HG03045 (cell line): ENCODE results near the gene ZNF580.
A peak's percentile ranks its signal among the peaks of the same experiment; 100 is the strongest.

Experiments
- ATAC-seq: cut with Tn5 transposase; IDR thresholded peaks from one replicate; pipeline ENCODE4 v1.9.1; 2021; ENCODE audit warnings: mild to moderate bottlenecking, moderate library complexity; ENCODE audit not compliant: unreplicated experiment

Gene ZNF580

DNA sequence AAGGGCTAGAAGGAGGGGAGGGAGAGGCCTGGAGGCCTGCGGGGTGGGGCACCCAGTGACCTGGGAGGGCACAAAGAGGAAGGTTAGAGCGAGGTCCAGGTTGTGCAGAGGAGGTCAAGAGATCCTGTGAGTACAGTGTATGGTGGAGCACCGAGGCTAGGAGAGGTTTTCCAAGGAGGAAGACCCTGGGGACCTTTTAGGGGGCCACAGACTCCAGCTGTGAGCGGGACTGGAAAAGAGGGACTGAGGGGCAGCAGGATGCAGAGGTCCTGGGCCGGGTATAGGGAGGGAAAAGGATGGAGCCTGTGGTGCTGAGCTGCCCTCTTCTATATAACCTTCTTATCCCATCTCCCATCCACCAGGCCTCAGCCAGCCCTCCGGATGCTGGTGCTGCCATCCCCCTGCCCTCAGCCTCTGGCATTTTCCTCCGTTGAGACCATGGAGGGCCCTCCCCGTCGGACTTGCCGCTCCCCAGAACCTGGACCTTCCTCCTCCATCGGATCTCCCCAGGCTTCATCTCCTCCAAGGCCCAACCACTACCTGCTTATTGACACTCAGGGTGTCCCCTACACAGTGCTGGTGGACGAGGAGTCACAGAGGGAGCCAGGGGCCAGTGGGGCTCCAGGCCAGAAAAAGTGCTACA is 3.5 kb downstream of the ZNF580 start:
- no peak for ATAC-seq

DNA sequence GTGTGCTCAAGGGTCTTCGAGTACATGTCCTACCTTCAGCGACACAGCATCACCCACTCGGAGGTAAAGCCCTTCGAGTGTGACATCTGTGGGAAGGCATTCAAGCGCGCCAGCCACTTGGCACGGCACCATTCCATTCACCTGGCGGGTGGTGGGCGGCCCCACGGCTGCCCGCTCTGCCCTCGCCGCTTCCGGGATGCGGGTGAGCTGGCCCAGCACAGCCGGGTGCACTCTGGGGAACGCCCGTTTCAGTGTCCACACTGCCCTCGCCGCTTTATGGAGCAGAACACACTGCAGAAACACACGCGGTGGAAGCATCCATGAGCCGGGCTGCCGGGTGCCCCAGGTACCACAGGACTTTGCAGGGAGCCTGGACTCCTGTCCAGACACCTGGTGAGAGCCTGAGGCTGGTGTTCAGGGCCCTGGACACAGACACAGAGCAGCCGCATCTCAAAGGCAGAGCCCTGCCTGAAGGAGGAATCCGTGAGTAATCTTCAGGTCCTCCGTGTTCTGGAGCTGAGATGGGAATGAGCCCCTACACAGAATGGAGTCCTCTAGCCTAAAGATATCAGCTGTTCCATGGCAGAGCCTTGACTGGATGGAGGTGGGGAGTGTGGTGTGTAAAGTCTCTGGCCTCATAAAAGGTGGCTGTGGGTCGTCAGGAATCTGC is 4.2 kb downstream of the ZNF580 start:
- ATAC-seq: no peak

DNA sequence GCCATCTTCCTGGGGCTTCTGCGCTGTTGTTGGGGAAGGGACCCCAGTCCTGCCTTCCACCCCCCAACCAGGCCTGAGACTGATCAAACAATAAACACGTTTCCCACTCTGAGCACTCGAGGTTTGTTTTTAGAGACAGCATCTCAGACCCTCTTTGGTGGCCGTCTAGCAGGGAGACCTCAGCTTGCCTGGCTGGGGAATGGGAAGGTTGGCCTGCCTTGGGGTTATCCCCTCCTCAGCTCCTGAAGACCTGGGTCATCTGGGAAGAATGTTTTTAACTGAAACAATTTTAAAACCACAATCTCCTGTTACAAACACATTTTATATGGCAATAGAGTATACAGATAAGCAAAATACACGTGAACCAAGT is 4.7 kb downstream of the ZNF580 start:
- ATAC-seq: no peak

DNA sequence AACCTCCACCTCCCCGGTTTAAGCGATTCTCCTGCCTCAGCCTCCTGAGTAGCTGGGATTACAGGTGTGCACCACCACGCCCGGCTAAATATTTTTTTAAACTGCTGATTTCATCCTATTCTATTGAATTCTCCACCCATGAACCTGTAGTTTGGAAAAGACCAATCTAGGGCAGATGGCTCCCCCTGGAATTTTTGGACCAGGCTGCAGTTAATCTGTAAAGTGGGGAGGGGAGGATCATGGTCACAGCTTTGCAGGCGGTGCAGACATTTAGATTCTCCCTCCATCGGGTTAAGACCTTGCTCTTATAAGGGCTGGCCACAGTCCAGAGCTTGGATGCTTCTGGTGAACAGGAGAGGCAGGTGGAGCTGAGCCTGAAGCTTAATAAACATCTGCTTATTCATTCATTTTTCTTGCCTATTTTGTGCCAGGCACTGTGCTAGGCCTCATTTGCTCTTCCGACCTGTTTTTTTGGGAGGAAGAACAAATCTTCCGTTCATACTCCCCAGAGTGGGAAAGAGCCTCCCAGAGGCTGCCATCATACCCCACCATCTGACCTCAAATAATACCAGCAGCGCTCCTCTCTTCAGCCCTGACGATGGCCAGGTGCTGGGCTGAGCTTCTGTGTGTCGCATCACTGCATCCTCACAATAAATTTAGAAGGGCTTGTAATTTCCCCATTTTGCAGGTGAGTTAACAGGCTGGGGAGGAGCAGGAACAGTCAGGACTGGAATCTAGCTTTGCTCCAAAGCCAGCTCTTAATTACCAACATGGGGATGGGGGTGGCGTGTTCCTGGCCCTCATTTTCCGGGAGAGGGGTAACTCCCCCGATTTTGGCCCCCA is 6.3 kb downstream of the ZNF580 start:
- ATAC-seq: no peak

DNA sequence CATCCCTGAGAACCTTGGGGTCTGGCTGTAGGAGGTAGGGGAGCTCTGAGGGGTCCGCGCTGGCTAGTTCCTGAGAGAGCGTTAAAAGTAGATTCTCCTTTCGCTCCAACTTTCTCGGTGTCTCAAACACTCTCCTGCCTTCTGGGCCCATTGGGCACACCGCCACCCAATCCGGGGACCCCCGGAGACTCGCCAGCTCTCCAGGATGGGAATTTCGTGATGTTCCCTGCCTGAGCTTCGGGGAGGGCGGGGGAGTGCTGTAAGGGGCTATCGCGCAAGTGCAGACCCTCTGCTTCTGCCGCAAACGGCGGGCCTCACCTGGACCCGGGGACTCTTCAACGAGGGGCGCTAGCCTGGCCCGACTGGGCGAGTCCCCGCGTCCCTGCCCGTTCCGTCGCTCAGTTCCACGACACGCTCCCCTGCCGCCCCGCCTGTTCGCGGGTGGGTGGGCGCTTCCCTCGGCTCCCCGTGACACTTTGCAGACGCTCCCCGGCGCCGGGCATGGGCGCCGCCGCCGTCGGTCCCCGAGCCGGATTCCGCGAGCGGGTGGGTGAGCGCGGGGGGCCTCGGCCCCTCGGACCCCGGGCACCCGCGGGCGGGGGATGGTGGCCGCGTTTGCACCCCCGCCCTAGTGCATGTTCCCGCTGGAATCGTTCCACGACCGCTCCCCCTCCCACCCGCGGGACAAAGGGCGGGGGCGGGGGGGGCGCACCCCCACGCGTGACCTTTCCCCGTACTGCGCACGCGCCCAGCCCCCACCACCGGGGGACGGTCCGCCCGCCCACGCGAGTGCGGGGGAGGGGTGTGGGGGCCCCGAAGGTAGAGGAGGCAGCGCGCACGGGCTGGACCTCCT is 7.2 kb downstream of the ZNF580 start, which contains the start of gene CCDC106:
Gene CCDC106 (plus strand): TSS at position 481 of the 853 bp plus-strand sequence. CDS start 835 bp downstream, outside the sequence.
- ATAC-seq: no peak

DNA sequence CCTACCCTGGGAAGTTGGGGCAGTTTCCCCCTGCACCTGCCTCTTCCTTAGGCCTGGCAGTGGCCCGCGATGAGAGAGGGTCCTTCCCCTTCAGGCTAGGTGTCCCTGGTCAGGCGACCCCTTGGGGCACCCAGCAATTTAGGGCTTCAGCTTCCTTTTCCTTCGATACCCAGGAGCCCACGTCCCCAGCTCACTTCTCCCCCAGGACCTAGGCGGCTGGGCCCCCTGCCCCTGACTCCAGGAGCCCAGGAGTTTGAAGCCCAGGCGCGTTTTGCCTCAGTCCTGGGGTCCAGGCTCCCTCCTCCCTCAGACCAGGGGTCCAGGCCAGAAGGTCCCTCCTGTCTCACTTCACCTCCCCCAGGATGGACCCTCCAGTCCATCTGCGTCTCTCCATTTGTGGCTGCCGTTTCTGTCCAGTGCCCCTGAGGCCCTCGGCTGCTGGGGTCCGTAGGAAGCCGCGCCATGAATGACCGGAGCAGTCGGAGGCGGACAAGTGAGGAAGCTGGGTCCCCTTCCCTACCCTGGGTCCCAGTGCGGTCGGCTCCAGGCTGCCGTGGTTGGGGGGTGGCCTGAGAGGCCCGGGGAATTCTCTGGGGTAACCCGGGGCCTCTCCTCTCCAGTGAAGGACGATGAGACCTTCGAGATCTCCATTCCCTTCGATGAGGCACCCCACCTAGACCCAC is 7.9 kb downstream of the ZNF580 start:
- no peak for ATAC-seq

DNA sequence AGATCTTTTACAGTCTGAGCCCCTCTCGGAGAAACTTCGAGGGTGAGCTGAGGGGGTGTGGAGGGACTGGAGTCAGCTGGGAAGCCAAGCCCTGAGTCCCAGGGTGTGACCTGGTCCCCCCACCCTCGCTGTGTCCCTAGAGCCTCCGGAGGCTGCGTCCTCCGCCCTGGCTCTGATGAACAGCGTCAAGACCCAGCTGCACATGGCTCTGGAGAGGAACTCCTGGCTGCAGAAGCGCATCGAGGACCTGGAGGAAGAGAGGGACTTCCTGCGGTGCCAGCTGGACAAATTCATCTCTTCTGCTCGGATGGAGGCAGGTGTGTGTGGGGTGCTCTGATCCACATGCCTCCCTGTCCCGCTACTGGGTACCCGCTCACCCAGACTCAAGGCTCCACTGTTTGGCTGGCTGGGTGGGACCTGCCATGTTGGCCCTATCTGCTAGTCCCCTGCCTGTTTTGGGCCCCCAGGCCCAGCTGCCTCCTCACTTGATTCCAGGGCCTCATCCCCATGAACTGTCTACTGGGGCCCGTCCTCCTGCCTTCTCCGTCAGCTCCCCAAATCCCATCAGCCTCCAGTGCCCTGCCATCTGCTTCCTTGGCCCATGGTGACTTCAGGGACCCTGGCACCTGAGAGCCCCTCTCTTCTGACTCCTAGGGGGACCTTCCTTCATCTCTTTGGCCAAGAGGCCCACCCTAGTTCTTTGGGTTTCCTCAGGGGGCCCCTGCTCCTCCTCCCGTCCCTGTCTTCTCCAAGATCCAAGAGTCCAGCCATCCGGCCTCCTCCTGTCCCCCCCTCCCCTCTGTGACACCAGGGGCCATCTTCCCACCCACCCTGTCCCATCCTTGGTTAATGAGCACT is 8.7 kb downstream of the ZNF580 start:
- no peak for ATAC-seq

DNA sequence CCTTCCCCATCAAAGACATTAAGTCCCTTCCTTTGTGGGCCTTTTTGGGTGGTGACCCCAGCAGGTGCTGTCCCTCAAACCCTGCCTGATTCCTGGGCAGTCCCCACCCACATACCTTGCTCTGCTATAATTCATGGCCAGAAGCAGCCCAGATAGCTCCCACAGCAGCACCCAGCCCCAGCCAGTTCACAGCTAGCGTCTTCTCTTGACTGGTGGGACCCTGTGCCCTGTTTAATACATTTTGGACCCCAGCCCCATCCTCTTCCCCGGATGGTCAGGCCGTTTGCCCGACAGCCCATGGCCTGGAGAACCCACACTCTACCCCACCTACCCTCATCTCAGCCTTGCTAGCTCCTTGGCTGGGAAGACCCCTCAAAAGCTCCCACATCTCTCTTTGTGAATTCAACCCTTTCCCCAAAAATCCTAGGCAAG is 9.3 kb downstream of the ZNF580 start:
- ATAC-seq: no peak

DNA sequence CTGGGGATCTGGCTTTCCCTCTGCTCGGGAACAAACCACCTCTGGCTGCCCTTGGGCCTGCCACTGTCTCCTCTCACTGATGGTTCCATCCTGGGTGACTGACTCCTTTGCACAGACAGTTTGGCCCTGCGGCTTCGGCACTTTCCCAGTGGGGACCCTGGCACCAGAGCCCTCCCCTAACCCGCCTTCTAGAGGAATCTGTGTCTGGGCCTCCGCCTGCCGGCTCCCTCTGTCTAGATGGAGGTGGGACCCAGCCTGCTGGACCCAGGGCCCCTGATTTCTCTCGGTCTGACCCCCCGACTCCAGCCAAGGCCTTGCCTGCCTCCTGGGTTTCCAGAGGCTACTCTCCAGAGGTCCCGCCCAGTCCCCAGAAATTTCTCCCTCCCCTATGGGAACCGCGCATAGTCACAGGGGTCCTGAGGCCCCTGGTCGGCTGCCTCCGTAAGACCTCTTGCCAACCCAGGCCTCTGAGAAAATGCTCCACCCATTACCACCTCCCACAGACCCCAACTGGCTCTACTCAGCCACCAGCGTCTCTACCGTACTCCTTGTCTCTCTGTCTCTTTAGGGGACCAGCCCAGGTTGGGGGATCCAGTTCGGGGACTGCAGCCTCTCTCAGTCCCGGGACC is 9.9 kb downstream of the ZNF580 start:
- ATAC-seq: no peak

DNA sequence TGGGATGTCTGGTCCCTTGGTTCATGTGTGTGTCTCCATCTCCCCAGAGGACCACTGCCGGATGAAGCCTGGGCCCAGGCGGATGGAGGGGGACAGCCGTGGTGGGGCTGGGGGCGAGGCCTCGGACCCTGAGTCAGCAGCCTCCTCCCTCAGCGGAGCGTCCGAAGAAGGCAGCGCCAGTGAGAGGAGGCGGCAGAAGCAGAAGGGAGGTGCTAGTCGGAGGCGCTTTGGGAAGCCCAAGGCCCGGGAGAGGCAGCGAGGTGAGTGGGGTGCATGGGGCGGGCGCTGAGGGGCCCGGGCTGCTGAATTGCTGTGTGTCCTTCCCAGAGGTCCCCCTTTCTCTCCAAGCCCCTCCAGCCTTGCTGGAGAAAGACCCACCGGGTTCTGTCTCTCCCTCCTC is 10.4 kb downstream of the ZNF580 start:
- no peak for ATAC-seq

DNA sequence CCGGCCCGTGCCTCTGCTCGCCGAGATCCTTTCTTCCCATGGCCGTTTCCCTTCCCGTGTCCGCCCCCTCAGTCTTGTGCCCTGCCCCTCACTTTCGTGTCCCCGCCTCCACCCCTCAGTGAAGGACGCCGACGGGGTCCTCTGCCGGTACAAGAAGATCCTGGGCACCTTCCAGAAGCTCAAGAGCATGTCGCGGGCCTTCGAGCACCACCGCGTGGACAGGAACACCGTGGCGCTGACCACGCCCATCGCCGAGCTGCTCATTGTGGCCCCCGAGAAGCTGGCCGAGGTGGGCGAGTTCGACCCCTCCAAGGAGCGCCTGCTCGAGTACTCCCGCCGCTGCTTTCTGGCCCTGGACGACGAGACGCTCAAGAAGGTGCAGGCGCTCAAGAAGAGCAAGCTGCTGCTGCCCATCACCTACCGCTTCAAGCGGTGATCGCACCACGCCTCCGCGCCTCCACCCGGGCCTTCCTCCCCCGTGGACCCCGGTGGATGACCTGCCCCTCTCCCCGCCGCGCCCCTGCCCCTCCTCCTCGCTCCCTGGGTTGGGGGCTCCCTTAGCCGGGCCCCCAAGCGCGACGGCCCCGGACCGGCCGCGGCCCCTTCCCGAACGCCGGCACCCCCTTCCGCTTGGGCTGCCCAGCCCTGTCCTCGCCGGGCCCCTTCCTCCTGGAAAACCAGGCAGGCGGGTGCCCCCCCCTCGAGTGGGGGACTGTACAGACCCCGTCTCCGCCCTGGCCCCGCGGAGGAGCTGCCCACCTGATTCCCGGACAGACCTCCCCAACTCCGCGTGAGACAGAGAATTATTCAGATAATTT is 11.7 kb downstream of the ZNF580 start:
- no peak for ATAC-seq

DNA sequence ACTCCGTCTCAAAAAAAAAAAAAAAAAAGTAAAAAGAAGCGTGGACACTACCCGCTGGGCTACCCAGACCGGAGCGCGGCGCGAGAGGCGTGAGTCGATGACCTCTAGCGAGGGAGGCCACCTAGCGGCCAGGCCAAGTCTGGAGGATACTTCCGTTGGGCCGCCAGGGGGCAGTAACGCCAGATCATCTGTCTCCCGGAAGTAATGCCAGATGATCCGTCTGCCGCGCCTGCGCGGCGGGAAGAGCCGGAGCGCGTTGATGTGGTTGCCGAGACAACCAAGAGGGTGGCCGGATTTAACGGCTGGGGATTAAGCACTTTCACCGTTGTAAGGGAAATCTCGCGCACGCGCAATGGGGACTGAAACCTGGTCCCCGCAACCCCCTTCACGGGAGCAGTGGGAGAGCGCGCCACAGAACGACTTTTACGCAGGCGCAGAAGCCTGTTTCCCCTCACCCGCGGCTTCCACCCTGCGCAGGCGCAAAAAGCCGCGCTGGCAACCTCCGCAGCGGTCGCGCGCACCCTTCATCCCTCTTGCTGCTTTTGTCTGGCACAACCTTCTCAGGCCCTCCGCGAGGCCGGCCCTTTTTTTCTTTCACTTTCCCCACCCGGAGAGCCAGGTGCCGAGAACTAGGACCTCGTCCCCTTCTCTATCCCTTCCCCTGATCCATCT is 13.0 kb downstream of the ZNF580 start:
- ATAC-seq: peak; percentile 45

DNA sequence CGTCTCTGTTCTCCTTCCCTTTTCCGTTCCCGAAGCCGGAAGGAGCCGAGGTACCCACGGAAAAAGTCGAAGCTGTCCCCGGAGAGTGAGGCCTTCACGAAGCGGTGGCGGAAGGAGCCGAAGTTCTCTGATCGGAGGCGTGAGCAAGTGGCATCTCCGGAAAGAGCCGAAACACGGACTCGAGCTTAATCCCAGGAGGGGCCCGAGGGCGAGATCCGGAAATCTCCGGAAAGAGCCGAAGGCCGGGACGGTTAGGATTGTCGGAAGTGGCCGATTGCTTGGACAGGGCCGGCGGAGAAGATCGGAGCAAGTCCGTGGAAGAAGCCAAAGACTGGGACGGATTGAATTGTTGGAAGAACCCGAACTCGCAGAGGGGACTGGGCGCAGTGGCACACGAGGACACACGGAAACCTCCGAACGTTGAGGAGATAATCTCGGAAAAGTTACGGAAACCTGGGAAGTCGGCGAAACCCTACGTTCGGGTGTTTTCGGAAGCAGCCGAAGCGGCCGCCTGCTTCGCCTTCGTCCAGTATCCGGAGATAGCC is 13.6 kb downstream of the ZNF580 start:
- ATAC-seq: peak; percentile 57

DNA sequence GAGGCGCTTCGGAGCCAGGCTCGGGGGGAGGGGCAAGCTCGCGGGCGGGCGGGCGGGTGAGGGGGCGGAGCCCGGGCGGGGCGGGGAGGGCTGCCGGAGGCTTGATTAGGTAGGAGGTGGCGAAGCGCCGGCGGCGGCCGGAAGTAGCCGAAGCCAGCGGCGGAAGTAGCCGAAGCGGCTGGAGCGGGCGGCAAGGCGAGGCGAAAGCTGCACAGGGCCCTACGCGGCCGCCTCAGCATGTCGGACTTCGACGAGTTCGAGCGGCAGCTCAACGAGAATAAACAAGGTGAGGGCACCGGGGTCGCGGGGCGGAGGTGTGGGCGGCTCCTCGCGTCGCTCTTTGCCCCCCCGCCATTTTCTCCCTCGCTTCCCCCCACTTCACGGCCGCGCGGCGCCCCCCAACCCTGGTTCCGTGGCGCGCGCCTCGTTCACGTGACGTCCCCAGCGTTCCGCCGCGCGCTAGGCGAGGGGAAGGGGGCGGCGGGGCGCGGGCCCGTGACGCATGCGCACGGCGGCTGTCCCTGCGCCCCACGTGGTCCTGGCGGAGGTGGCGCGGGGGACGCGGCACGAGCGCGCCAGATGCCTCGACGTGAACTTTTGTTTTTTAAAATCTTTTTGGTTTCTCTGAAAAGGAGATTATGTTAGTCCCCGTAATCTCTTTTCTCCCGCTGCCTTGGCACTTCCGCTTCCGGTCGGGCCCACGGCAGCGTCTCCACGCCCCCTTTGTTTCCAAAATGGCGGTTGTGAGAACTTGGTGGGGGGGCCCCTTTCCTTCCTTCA is 14.3 kb downstream of the ZNF580 start, which contains the start of gene U2AF2:
Gene U2AF2 (plus strand): TSS at position 168 of the 780 bp plus-strand sequence. CDS start 70 bp downstream, at position 238.
- peak; percentile 30 for ATAC-seq

DNA sequence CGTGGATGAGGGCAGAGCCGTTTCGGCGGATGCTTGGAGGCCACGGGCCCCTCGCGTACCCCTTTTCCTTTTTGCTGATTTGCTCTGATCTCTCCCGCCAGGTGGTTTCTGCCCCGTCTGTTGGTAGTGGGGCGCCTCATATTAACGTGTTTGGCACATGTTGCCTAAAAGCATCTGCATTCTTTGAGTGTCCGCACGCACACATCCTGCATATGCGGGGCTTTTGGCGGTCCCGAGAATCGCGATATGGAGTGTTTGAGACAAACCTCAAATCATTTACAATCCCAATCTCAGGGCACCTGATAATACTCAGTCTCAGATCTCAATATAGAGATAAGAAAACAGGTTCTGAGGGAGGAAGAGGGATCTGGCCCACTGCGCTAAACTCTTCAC is 14.8 kb downstream of the ZNF580 start:
- ATAC-seq: no peak

DNA sequence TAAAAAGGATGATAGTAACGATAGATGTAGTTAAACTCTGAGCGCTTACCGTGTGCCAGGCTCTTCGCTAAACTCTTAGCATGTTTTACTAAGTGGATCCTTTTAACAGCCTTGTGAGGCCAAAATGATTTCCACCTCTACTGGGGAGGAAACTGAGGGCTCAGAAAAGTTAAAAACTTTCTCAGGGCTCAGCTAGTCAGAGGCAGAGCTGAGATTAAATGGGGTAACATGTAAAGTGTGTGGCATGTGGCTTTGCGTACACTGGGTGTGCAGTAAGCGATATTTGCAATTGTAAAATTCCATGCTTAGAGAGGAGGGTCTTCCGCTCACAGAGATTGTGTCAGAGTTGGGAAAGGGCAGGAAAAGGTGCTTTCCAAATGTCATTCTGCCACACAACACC is 15.8 kb downstream of the ZNF580 start:
- no peak for ATAC-seq
